ENCODE data around the gene SLK.
A peak's percentile ranks its signal among the peaks of the same experiment; 100 is the strongest.

SLK gene

GRCh38 chr10:103991393-103992128 lies 24.6 kb downstream of the SLK start:
- DNase-seq = no peak

GRCh38 chr10:103995134-103995533 lies 28.2 kb downstream of the SLK start:
- no peak for DNase-seq

- no peak for DNase-seq
These were observed 31.9 kb downstream of the SLK start for GRCh38 chr10:103998805-103999204.

DNA sequence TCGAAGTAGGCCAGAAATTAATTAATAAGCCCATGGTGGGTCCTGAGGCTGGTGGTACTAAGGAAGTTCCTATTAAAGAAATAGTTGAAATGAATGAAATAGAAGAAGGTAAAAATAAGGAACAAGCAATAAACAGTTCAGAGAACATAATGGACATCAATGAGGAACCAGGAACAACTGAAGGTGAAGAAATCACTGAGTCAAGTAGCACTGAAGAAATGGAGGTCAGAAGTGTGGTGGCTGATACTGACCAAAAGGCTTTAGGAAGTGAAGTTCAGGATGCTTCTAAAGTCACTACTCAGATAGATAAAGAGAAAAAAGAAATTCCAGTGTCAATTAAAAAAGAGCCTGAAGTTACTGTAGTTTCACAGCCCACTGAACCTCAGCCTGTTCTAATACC lies 36.0 kb downstream of the SLK start:
- DNase-seq = no peak

- no peak for DNase-seq
These were observed 38.4 kb downstream of the SLK start for GRCh38 chr10:104005172-104005863.

DNA sequence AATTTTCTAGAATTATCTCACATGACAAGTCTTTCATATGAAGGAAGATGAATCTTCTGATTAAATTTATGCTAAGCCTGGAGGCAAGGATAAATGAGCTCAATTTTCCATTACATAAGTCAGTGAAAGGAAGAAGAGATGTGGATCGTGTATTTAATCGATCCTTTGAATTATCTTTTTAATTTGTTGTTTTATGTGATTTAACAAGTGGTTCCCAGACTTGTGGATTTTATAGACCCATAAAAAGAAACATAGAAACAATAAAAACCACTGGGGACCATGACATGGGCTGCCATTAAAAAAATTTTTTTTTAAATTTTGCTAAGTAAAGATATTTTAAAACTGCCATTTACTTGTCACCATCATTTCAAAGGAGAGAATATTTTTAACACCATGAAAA lies 45.0 kb downstream of the SLK start:
- DNase-seq = no peak

GRCh38 chr10:104013489-104013888 lies 46.5 kb downstream of the SLK start:
- DNase-seq = no peak

DNA sequence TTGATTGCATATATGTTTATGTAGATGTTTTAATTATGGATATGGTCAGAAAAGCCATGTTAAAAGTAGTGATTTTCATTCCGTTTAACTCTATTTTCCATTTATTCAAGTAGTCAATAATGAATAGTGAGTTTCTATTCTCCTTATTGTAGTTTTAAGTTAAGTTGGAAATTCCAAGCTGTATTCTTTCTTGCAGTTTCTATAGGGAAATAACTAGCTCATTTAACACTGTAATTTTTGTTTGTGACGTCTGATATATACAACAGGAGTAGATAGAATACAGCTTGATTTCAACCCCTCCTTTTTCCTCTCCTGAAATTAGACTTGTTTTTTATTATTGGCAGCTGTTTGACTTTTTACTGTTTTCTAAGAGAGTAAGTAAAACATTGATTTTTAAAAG lies 47.2 kb downstream of the SLK start:
- DNase-seq = no peak

DNA sequence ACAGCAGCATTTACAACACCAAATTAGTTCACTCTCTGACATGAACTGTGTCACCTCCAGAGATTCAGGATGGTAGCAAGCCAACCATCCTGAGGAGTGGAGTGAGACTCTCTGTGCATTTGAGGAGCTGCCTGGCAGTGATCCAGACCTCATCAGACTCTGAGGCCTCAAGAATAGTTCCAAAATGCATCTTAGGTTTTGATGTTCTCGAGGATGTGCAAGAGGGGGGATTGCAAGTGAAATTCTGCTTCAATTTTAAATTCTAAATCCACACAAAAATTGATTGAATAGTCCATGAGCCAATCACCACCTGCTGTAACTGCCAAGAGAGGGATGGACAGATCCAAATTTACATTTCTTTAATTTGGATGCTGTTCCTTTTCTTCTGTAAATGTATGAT lies 49.7 kb downstream of the SLK start:
- no peak for DNase-seq

DNA sequence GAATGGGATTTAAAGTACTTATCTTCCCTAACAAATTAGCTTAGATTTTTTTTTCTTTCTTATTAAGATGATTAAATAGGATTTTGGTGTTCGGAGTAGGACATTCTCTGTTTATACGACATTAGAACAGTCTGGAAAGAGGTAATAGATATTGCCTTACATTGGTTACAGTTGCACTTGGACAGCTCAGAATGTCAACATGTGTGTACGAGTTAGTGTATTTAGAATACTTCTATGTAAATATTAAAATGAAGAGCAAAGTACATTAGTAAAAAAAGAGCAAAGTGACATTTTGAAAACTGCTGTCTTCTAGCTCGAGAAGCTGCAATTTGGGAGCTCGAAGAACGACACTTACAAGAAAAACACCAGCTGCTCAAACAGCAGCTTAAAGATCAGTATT lies 51.5 kb downstream of the SLK start:
- DNase-seq = no peak

DNA sequence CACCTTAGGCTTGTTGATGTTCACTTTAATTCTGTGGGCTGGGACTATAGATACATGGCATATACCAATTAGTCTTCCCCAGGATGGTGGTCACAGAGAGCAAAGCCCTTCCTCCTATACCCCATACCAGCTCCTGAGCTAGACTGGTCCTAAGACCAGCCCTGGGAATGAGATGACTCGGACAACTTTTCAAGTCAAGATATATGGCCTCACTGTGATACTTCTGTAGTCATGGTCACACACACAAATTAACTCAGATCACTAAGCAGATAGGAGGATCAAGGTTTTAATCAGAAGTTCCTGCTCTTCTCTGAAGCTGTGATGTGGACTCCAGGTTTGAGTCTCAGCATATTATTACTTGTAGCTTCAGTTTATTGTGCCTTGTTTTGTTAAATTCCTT lies 53.1 kb downstream of the SLK start:
- no peak for DNase-seq

DNA sequence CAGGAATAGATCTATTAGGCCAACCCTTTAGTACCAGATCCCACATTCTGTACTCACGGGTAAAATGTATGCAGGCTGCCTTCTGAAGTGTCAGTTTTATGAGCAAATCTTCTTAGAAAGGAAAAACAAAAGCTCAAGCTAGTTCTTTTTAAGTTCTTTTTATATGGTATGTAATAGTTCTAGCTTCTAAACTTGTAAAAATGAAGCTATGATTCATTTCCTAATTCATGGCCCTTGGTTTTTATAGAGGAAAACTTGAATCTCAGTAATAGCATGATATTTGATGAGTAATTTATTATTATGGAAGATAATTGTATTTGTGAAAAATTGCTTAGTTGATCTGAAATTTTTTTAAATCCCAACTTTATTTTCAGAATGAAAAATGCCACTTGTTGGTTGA lies 54.3 kb downstream of the SLK start:
- no peak for DNase-seq

GRCh38 chr10:104022026-104022425 lies 55.1 kb downstream of the SLK start:
- DNase-seq = no peak

GRCh38 chr10:104025524-104025923 lies 58.6 kb downstream of the SLK start:
- DNase-seq = no peak

DNA sequence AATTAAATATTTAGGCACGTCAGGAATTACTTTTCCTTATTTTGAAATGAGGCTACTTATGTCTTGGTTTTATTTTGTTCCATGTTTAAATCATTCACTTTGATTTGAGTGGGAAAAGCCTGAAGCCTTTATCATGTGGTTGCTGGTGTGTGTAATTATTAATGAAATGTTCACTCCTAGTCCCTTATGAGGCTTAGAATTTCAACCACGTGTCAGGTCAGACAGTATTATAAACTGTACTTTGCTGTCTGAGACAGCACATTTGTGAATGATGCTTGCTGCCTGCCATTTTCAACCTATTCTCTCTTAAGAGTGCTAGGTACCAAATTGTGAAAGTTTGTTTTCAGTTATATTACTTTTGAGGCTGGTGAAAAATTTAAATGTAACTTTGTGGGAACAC lies 59.8 kb downstream of the SLK start:
- no peak for DNase-seq

- DNase-seq = no peak
These were observed 61.2 kb downstream of the SLK start for GRCh38 chr10:104028146-104028545.

DNA sequence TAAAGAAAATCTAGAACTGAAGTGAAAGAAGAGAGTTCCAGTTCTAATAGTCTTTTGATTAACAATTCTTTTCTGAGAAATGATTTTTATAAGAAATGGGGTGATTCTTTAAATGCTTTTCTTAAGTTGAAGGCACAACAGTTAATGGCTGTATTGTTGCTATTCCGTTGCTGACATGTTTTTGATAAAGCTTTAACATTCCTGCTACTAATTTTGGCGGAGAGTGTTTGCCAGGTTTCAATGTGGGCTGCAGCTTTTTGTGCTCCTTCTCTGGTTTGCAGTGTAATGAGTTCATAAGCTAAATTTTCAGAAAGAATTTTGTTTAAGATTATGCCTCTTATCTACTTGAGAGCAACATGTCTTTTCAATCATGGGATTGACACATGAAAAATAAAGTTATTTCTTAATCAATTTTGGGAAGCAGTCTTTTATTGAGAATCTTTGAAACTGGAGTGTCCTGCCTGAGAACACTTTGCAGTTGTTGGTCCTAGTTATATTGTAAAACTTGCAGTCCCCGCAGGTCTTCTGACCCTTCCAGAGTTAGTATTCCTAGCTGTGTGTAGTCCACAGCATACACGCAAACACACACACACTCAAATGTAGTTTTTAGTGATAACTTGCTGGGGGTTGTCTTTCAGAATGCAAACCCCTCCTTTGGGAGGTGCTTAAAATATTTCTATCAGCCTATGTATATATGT lies 62.0 kb downstream of the SLK start:
- no peak for DNase-seq

DNA sequence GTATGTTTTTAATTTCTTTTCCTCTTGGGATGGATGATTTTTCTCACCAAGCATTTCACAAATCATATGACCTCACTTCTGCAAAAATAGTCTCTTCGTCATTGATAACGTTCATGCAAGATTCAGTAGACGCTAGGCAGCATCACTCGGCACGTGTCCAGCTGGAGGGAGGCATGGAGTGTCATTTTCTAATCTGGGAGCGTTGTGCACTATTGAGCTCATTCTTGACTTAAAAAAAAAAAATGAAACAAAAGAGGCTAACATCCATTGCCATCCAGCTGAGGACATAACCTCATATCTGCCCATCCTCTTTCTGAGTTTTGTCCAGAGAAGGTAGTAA lies 62.6 kb downstream of the SLK start:
- DNase-seq = peak; percentile 57

- DNase-seq = no peak
These were observed 64.7 kb downstream of the SLK start for GRCh38 chr10:104031631-104032030.

- DNase-seq = no peak
These were observed 65.3 kb downstream of the SLK start for GRCh38 chr10:104032144-104032775.

GRCh38 chr10:104033401-104033930 lies 66.5 kb downstream of the SLK start:
- DNase-seq = no peak

GRCh38 chr10:104033966-104034365 lies 67.0 kb downstream of the SLK start:
- no peak for DNase-seq
